AG10803 (cell line): Measurements from ENCODE around the gene DPP6.

Experiments used
- DNase-seq: peaks from one replicate; pipeline ENCODE4 v3.0.0; 2010; ENCODE audit warnings: low read depth
- H3K4me3 ChIP-seq: 2 replicates; pipeline ENCODE4 v1.5.1; 2011; ENCODE audit warnings: mild to moderate bottlenecking, low read length, control low read depth
- CTCF ChIP-seq: conservative IDR thresholded peaks from 2 replicates; pipeline ENCODE4 v1.5.1; 2011; ENCODE audit warnings: mild to moderate bottlenecking, low read length, control low read depth, inconsistent platforms

DPP6 gene

DNA sequence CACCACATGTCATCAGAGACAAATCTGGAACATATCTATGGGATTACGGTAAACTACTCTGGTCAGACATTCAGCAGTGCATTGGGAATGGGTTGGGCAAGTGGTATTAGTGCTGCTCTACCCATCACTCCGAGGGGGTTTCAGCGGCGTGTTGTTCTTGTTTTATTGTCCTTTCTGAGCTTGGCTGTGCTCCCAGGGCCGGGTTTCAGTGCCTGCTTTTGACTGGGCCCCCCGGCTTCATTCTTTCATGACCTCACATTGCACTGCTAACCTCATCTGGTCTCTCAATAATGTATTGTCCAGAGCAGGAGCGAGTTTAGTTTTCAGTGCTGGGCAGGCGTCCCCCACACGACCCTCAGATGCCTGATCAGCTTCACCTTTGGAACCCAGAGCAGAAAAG lies 586.1 kb downstream of the DPP6 start:
- TF ChIP-seq CTCF: no peak
- no peak overlapping the region for H3K4me3 ChIP-seq
- DNase-seq: no peak

GRCh38 chr7:154640266-154640865 lies 588.2 kb downstream of the DPP6 start:
- no peak for TF ChIP-seq CTCF
- DNase-seq: no peak
- H3K4me3 ChIP-seq: no peak overlapping the region

DNA sequence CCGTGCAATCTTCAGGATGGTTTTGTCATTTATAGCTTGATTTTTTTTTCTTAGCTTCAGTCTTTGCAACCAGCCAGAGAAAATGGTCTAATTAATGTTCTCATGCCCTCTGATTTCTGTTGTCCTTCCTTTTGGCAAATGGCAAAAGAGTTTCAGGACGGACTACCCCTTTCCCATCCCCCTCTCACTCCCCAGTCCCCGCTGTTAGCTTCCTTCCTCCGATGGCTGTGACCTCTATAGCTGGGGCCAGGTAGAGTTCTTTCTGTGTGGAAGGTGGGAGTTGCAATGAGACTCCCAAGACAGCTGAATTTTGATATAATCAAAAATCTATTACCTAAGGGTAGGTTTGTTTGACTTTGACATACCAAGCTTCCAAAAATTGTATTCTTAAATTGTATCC lies 588.7 kb downstream of the DPP6 start:
- no peak for DNase-seq
- no peak overlapping the region for H3K4me3 ChIP-seq
- TF ChIP-seq CTCF: no peak

- H3K4me3 ChIP-seq: no peak overlapping the region
- no peak for TF ChIP-seq CTCF
- no peak for DNase-seq
Measured at GRCh38 chr7:154644366-154644765, 592.2 kb downstream of the DPP6 start.

- no peak for TF ChIP-seq CTCF
- DNase-seq: no peak
- H3K4me3 ChIP-seq: no peak overlapping the region
Measured at GRCh38 chr7:154646126-154647013, 594.2 kb downstream of the DPP6 start.

DNA sequence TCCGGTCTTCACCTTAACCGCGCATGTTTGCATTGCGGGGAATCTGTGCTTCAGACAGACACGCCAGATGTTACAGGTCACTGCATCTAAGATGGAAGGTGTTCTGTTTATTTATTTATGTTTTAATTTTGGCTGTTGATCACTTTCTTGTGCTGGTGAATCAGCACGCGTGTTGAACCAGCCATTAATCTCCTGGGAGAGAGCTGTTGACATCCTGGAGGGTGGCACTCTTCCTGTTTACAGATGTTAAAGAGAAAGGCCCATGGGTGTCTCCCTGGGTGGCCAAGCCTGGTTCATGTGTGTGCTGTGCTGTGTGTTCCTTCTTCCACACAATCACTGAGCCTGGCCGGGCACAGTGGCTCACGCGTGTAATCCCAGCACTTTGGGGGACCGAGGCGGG lies 595.4 kb downstream of the DPP6 start:
- H3K4me3 ChIP-seq: no peak overlapping the region
- no peak for TF ChIP-seq CTCF
- DNase-seq: no peak

DNA sequence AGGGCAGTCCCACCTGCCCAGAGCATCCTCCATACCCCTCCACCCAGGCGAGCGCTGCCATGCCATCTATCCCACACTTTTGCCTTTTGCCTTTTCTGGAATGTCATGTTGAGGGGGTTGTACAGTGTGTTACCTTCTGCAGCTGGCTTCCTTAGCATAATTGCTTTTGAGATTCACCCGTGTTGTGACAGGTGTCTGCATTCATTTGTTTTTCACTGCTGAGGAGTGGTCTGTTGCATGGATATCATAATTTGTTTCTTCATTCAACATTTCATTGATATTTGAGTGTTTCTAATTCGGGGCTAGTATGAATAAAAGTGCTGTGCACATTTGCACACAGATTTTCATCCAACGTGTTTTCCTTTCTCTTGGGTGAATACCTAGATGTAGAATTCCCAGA lies 596.8 kb downstream of the DPP6 start:
- no peak for TF ChIP-seq CTCF
- no peak for DNase-seq
- no peak overlapping the region for H3K4me3 ChIP-seq
